K562 (cell line): ENCODE results near the gene TMEM121B. TPM values are rescaled to one million over a fixed set of nuclear protein-coding genes. Genes with fewer than 3 reads are reported as not detected.

Experiments used
- ADNP ChIP-seq: fragments of 200-800 bp; sonication (Bioruptor generic); IDR thresholded peaks from 2 replicates; pipeline ENCODE4 v1.6.1; 2016; ENCODE audit warnings: missing genetic modification characterization, missing compliant biosample characterization
- CBX3 ChIP-seq, 2 experiments: IDR thresholded peaks; 1 replicate in 1 of 2; 2 replicates in 1 of 2; pipeline ENCODE4 v1.6.1; 2012; ENCODE audit warnings: inconsistent platforms in 2 of 2, low read length in 2 of 2, borderline replicate concordance in 1 of 2, control low read depth in 1 of 2
- CHD2 ChIP-seq: IDR thresholded peaks from 2 replicates; pipeline ENCODE4 v1.6.1; 2011; ENCODE audit warnings: low read depth, low read length
- GABPB1 ChIP-seq: sonication (generic); formaldehyde crosslinking; IDR thresholded peaks from 2 replicates; pipeline ENCODE4 v1.8.0; 2022; ENCODE audit warnings: mild to moderate bottlenecking, missing genetic modification reagents
- GATAD2B ChIP-seq: fragments of 450-650 bp; IDR thresholded peaks from 2 replicates; pipeline ENCODE4 v1.6.1; 2017; ENCODE audit warnings: mild to moderate bottlenecking, borderline replicate concordance
- HDAC8 ChIP-seq: fragments of 450-650 bp; IDR thresholded peaks from 2 replicates; pipeline ENCODE4 v1.6.1; 2016; ENCODE audit warnings: mild to moderate bottlenecking, missing genetic modification characterization, moderate library complexity, missing compliant biosample characterization
- HNRNPLL ChIP-seq: fragments of 200-400 bp; formaldehyde crosslinking; IDR thresholded peaks from 2 replicates; pipeline ENCODE4 v1.6.1; 2017; ENCODE audit warnings: low read length, low read depth, mild to moderate bottlenecking; ENCODE audit not compliant: poor library complexity, severe bottlenecking
- MAFF ChIP-seq: IDR thresholded peaks from 2 replicates; pipeline ENCODE4 v1.6.1; 2012; ENCODE audit warnings: low read length, improper control_type of control experiment
- NFYB ChIP-seq: IDR thresholded peaks from 2 replicates; pipeline ENCODE4 v1.6.1; 2011; ENCODE audit warnings: mild to moderate bottlenecking, moderate library complexity; ENCODE audit not compliant: insufficient read length; ENCODE audit errors: extremely low read depth
- PML ChIP-seq: IDR thresholded peaks from 2 replicates; pipeline ENCODE4 v1.6.1; 2012; ENCODE audit warnings: low read length, inconsistent platforms
- RBM34 ChIP-seq: fragments of 200-400 bp; formaldehyde crosslinking; IDR thresholded peaks from 2 replicates; pipeline ENCODE4 v1.6.1; 2018; ENCODE audit warnings: low read length, borderline replicate concordance; ENCODE audit not compliant: insufficient read depth
- SMARCA4 ChIP-seq: fragments of 450-650 bp; IDR thresholded peaks from 2 replicates; pipeline ENCODE4 v1.6.1; 2016
- SMARCB1 ChIP-seq: IDR thresholded peaks from 2 replicates; pipeline ENCODE4 v1.6.1; 2011; ENCODE audit warnings: improper control_type of control experiment, low read depth; ENCODE audit not compliant: insufficient read length
- ZNF224 ChIP-seq: sonication (generic); formaldehyde crosslinking; IDR thresholded peaks from 2 replicates; pipeline ENCODE4 v1.8.0; 2022; ENCODE audit warnings: mild to moderate bottlenecking, missing genetic modification reagents
- ZNF3 ChIP-seq: fragments of 250-450 bp; sonication (Bioruptor Pico); IDR thresholded peaks from 2 replicates; pipeline ENCODE4 v1.5.0; 2021; ENCODE audit warnings: mild to moderate bottlenecking, moderate library complexity
- polyA plus RNA-seq, 8 experiments: library from polyadenylated mRNA; depleted of rRNA in 4 of 8; stranded (reverse) in 5 of 8; unstranded in 3 of 8; fragments of >200 nt; fragmentation: Nextera tagmentation in 2 of 8; fragmentation: Illumina TruSeq in 1 of 8; extraction: Ambion mirVana in 2 of 8; extraction: Trizol in 1 of 8; gene quantifications; 2 replicates each; pipeline versions ENCODE4 v1.2.1 to v1.2.3, GENCODE V29; 2011 to 2014; ENCODE audit warnings: inconsistent platforms in 1 of 8, missing spikeins in 1 of 8
- total RNA-seq, 7 experiments: library from RNA; depleted of rRNA in 6 of 7; stranded (reverse); fragments of >200 nt in 6 of 7; fragmentation: Illumina TruSeq in 2 of 7; extraction: Trizol in 2 of 7; gene quantifications; 2 replicates each; pipeline versions ENCODE4 v1.2.1 to v1.2.3, GENCODE V29; 2011 to 2021; ENCODE audit warnings: low replicate concordance in 1 of 7
- TF ChIP-seq, protein P1 (sequence below): IDR thresholded peaks from 3 replicates; pipeline ENCODE4 v1.6.1; 2011; ENCODE audit warnings: borderline replicate concordance, mild to moderate bottlenecking; ENCODE audit not compliant: insufficient read length, insufficient read depth
- TF ChIP-seq, protein P2 (sequence below): fragments of 250-450 bp; sonication (Bioruptor Pico); IDR thresholded peaks from 2 replicates; pipeline ENCODE4 v1.5.0; 2020; ENCODE audit warnings: mild to moderate bottlenecking
- TF ChIP-seq, protein P3 (sequence below): fragments of 450-650 bp; formaldehyde crosslinking; IDR thresholded peaks from 2 replicates; pipeline ENCODE4 v1.4.0; 2020; ENCODE audit warnings: mild to moderate bottlenecking, moderate library complexity
- TF ChIP-seq, protein P4 (sequence below), 2 experiments: IDR thresholded peaks; 2 replicates each; pipeline ENCODE4 v1.6.1; 2012; ENCODE audit warnings: improper control_type of control experiment in 2 of 2, low read depth in 2 of 2, low read length in 2 of 2, borderline replicate concordance in 1 of 2
- TF ChIP-seq, protein P5 (sequence below): fragments of 250-450 bp; sonication (Bioruptor Pico); IDR thresholded peaks from 2 replicates; pipeline ENCODE4 v1.5.0; 2021; ENCODE audit warnings: mild to moderate bottlenecking, moderate library complexity

TMEM121B gene
- total and polyA plus RNA-seq, 9 of the 15 experiments (the other 6 are each of a cell fraction or from before 2014, with no cell fraction given) = 0.03 to 0.07 (median 0.03) TPM; not detected in 6

DNA sequence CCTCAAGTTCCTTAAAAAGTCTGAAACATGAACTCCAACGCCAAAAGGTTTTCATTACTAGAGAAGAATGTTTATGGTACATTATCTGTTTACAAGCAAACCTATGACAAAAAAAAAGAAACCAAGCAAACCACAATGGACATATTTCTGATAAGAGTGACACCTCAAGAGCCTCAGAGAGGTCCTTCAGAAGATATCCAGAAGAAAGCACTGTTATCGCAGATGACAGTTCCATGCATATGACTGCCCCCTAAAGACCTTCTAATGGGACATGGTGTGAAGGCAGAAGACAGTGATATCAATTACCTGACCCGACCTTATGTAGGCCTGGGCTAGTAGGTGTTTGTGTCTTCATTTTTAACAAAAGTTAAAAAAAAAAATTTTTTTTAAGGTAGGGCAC, 34.8 kb upstream of the TMEM121B start (continued):
- TF ChIP-seq MAFF = no peak
- TF ChIP-seq, protein P1, sequence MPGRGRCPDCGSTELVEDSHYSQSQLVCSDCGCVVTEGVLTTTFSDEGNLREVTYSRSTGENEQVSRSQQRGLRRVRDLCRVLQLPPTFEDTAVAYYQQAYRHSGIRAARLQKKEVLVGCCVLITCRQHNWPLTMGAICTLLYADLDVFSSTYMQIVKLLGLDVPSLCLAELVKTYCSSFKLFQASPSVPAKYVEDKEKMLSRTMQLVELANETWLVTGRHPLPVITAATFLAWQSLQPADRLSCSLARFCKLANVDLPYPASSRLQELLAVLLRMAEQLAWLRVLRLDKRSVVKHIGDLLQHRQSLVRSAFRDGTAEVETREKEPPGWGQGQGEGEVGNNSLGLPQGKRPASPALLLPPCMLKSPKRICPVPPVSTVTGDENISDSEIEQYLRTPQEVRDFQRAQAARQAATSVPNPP = no peak
- TF ChIP-seq, protein P2, sequence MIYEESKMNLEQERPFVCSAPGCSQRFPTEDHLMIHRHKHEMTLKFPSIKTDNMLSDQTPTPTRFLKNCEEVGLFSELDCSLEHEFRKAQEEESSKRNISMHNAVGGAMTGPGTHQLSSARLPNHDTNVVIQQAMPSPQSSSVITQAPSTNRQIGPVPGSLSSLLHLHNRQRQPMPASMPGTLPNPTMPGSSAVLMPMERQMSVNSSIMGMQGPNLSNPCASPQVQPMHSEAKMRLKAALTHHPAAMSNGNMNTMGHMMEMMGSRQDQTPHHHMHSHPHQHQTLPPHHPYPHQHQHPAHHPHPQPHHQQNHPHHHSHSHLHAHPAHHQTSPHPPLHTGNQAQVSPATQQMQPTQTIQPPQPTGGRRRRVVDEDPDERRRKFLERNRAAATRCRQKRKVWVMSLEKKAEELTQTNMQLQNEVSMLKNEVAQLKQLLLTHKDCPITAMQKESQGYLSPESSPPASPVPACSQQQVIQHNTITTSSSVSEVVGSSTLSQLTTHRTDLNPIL (CRISPR knock-in tag) = no peak
- TF ChIP-seq HNRNPLL = no peak
- TF ChIP-seq CHD2 = no peak
- no peak for TF ChIP-seq ZNF224 (CRISPR knock-in tag)
- no peak for TF ChIP-seq CBX3 (IDR thresholded peaks at IDR 0.05; ENCODE audit: borderline replicate concordance in 1 of 2, low read length in 2 of 2)
- TF ChIP-seq RBM34 = no peak
- TF ChIP-seq GATAD2B = no peak
- no peak for TF ChIP-seq HDAC8
- TF ChIP-seq SMARCA4 = peak; percentile 63; the same call in 1 of the 2 replicates
- no peak for TF ChIP-seq SMARCB1
- TF ChIP-seq NFYB = no peak
- TF ChIP-seq ZNF3 (CRISPR knock-in tag) = no peak
- TF ChIP-seq, protein P3, sequence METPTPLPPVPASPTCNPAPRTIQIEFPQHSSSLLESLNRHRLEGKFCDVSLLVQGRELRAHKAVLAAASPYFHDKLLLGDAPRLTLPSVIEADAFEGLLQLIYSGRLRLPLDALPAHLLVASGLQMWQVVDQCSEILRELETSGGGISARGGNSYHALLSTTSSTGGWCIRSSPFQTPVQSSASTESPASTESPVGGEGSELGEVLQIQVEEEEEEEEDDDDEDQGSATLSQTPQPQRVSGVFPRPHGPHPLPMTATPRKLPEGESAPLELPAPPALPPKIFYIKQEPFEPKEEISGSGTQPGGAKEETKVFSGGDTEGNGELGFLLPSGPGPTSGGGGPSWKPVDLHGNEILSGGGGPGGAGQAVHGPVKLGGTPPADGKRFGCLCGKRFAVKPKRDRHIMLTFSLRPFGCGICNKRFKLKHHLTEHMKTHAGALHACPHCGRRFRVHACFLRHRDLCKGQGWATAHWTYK (CRISPR knock-in tag) = no peak
- TF ChIP-seq, protein P4, sequence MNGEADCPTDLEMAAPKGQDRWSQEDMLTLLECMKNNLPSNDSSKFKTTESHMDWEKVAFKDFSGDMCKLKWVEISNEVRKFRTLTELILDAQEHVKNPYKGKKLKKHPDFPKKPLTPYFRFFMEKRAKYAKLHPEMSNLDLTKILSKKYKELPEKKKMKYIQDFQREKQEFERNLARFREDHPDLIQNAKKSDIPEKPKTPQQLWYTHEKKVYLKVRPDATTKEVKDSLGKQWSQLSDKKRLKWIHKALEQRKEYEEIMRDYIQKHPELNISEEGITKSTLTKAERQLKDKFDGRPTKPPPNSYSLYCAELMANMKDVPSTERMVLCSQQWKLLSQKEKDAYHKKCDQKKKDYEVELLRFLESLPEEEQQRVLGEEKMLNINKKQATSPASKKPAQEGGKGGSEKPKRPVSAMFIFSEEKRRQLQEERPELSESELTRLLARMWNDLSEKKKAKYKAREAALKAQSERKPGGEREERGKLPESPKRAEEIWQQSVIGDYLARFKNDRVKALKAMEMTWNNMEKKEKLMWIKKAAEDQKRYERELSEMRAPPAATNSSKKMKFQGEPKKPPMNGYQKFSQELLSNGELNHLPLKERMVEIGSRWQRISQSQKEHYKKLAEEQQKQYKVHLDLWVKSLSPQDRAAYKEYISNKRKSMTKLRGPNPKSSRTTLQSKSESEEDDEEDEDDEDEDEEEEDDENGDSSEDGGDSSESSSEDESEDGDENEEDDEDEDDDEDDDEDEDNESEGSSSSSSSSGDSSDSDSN (IDR thresholded peaks at IDR 0.05; ENCODE audit: borderline replicate concordance in 1 of 2, low read depth in 2 of 2, low read length in 2 of 2) = no peak
- TF ChIP-seq, protein P5, sequence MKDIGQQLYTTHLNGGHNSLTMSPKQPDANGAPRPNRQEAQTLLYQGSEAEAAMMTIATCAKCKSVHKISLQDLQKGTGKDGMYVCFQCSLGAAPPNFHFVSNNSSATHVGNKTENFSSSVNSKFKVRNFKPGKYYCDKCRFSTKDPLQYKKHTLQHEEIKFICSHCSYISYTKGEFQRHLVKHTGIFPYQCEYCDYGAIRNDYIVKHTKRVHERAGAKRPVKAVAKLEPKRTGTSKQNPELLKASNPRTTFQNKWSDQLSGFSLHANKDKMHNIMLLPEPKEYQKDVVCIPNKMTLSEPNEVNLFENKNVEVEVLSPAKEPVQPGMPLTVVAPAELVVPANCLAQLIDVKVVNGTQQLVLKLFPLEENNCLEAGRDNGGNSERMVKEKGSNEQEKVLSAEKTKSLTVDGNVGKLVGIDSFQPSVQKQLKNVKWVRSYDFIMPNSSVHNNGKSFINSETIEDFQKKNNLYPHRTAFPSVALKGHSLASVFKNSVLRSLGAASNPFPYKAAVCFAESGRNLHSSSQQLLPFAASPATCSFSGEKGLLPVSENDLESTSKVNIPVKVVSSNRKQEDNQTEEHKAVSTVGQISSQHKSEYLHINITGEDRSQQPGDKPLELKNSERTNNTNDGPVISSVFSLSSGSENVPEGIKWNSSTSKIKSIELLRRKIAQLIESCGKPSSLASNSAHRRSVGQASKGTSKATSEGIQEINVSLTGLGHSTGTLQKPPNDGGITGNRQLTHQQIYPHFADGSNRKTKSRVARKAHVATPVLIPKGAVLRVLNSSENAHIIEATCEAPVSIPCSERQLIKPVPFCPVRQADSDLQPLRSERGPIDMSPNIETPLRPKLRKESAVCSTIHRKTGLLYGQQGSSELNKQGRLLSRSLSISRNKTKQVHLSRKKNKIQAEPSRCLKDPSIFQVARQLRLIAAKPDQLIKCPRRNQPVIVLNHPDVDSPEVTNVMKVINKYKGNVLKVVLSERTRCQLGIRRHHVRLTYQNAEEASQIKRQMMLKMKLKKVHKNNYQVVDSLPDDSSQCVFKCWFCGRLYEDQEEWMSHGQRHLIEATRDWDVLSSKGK (CRISPR knock-in tag) = no peak
- TF ChIP-seq GABPB1 (CRISPR knock-in tag) = no peak
- no peak for TF ChIP-seq ADNP (tag)
- TF ChIP-seq PML = no peak
